Activated B cell treated with CpG ODN at 0.5 μM for 24 hours (primary cell): ENCODE measurements around the gene PRPF8. TPM values are rescaled to one million over a fixed set of nuclear protein-coding genes. Genes with fewer than 3 reads are reported as not detected.

ENCODE experiments used
- ATAC-seq: fragments of 200-7000 bp; cut with Tn5 transposase; one replicate; pipeline ENCODE4 v1.10.0; 2021; ENCODE audit warnings: low read depth, mild to moderate bottlenecking, moderate library complexity
- CTCF ChIA-PET: fragments of 350-600 bp; sonication (Branson Sonifier 250); formaldehyde crosslinking; loops from one replicate; lab custom pipeline; 2021; ENCODE audit warnings: antibody characterized with exemption; lab: Charles Lee
- POLR2A ChIA-PET: fragments of 350-600 bp; sonication (Branson Sonifier 250); formaldehyde crosslinking; loops from one replicate; lab custom pipeline; 2021; ENCODE audit warnings: antibody characterized with exemption; lab: Charles Lee
- DNase-seq: peaks from one replicate; pipeline ENCODE4 v3.0.0; 2022
- H3K27ac Mint-ChIP-seq: one replicate; pipeline ENCODE4 v1.8.0; 2020; ENCODE audit warnings: mixed read lengths
- H3K27me3 Mint-ChIP-seq: one replicate; pipeline ENCODE4 v1.8.0; 2021; ENCODE audit warnings: mixed read lengths
- H3K36me3 Mint-ChIP-seq: one replicate; pipeline ENCODE4 v1.8.0; 2021; ENCODE audit warnings: low read depth, mixed read lengths
- H3K4me1 Mint-ChIP-seq: one replicate; pipeline ENCODE4 v1.8.0; 2021; ENCODE audit warnings: mixed read lengths
- H3K4me3 Mint-ChIP-seq: one replicate; pipeline ENCODE4 v1.8.0; 2020; ENCODE audit warnings: mild to moderate bottlenecking, mixed read lengths
- H3K9me3 Mint-ChIP-seq: one replicate; pipeline ENCODE4 v1.8.0; 2020; ENCODE audit warnings: mixed read lengths
- intact Hi-C: fragments of 100-400 bp; cut with micrococcal nuclease; formaldehyde crosslinking; loops from one replicate; pipeline ENCODE4 v1.15.1; 2024
- total RNA-seq: library from RNA; stranded (reverse); gene quantifications from 2 replicates; pipeline ENCODE4 v1.2.3, GENCODE V29; 2022
- TF ChIP-seq, protein P1 (sequence below): fragments of 200-600 bp; IDR thresholded peaks from one replicate; pipeline ENCODE4 v1.8.0; 2022; ENCODE audit warnings: antibody characterized with exemption, mild to moderate bottlenecking

The PRPF8 gene
- total RNA-seq, 1 donor from 2014 or later: 442 TPM

DNA sequence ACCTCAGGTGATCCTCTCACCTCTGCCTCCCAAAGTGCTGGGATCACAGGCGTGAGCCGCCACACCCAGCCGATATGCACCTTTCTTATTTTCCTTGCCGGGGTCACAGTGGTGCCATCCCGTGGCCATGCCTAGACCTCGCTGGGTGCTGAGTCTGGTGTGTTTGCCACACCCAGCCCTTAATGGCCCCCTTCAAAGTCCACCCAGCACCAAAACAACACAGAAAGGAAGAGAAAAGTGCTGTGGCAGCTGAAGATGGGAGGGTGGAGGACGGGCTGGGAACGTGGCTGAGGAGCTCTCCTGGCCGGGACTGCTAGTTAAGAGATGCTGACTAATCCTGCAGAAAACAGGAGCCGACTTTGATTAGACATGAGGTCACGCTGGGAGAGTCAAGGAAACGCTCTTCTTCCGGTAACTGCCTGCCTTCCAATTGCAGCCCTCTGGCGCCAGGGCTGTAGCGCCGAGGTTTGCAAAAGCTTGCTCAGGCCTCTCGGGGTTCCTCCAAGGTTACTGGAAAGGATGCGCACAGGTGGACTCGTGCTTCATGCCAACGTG, 67.0 kb downstream of the PRPF8 start:
- Mint-ChIP-seq H3K27ac (peak overlapping the region; percentile 30), H3K4me3 (no peak overlapping the region), H3K36me3 (peaks cover 71% of the 10 kb centered on the region), H3K9me3 (no peaks in the 10 kb centered on the region), H3K27me3 (no peaks in the 10 kb centered on the region), H3K4me1 (peaks cover 5% of the 10 kb centered on the region)
- intact Hi-C loops: no loop called here
- TF ChIP-seq, protein P1, sequence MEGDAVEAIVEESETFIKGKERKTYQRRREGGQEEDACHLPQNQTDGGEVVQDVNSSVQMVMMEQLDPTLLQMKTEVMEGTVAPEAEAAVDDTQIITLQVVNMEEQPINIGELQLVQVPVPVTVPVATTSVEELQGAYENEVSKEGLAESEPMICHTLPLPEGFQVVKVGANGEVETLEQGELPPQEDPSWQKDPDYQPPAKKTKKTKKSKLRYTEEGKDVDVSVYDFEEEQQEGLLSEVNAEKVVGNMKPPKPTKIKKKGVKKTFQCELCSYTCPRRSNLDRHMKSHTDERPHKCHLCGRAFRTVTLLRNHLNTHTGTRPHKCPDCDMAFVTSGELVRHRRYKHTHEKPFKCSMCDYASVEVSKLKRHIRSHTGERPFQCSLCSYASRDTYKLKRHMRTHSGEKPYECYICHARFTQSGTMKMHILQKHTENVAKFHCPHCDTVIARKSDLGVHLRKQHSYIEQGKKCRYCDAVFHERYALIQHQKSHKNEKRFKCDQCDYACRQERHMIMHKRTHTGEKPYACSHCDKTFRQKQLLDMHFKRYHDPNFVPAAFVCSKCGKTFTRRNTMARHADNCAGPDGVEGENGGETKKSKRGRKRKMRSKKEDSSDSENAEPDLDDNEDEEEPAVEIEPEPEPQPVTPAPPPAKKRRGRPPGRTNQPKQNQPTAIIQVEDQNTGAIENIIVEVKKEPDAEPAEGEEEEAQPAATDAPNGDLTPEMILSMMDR: no peak
- ATAC-seq (no peak), DNase-seq (no peak)
- ChIA-PET CTCF (interaction anchor here (1.5 to 2.6 kb wide), 2 partner anchors 12 to 43 kb away, joined by 4 to 13 read pairs; no protein-coding TSS in a partner anchor), POLR2A (interaction anchor here (1.9 to 17.6 kb wide), 4 partner anchors 6 to 25 kb away, joined by 5 to 336 read pairs (median 180); partner anchors contain the start of gene SLC43A2)

DNA sequence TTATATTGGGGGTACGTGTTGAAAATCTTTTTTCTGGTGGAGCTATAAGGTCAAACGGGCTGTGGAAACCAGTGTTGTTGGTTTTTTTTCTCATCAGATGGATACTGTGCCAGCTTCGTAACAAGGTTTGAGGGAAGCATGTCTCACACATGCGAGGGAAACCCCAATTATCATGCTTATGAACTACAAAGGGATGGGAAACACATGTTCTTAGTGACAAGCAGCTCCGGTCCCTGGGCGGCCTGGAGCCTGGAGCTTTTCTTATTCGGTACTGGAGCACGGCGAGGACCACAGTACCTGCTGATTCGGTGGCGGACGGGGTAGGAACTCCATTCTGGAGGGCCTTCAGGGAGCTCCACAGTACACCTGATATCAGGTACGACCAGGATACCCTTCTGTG, 68.6 kb downstream of the PRPF8 start:
- no peak for DNase-seq
- Mint-ChIP-seq H3K9me3 (no peaks in the 10 kb centered on the region), H3K36me3 (peaks cover 78% of the 10 kb centered on the region), H3K4me3 (no peak overlapping the region), H3K4me1 (peaks cover 5% of the 10 kb centered on the region), H3K27ac (no peak overlapping the region), H3K27me3 (no peaks in the 10 kb centered on the region)
- TF ChIP-seq, protein P1: no peak
- ChIA-PET POLR2A (interaction anchor here (2.1 to 17.6 kb wide), 4 partner anchors 5 to 41 kb away, joined by 7 to 336 read pairs (median 180); partner anchors contain the start of gene SLC43A2), CTCF (interaction anchor here (0.7 to 1.0 kb wide), 2 partner anchors 10 to 41 kb away, joined by 3 read pairs; no protein-coding TSS in a partner anchor)
- intact Hi-C loops: no loop called here
- ATAC-seq: no peak

GRCh38 chr17:1612400-1612799, 72.3 kb downstream of the PRPF8 start:
- DNase-seq: no peak
- ChIA-PET POLR2A (interaction anchor here (0.7 to 17.0 kb wide), 2 partner anchors 11 to 38 kb away, joined by 4 to 336 read pairs; partner anchors contain the start of gene SLC43A2), CTCF (no interaction called here)
- Mint-ChIP-seq H3K27ac (no peak overlapping the region), H3K4me1 (peaks cover 13% of the 10 kb centered on the region), H3K9me3 (no peaks in the 10 kb centered on the region), H3K4me3 (no peak overlapping the region), H3K27me3 (no peaks in the 10 kb centered on the region), H3K36me3 (peaks cover 75% of the 10 kb centered on the region)
- intact Hi-C loops: no loop called here
- TF ChIP-seq, protein P1: no peak
- ATAC-seq: no peak

DNA sequence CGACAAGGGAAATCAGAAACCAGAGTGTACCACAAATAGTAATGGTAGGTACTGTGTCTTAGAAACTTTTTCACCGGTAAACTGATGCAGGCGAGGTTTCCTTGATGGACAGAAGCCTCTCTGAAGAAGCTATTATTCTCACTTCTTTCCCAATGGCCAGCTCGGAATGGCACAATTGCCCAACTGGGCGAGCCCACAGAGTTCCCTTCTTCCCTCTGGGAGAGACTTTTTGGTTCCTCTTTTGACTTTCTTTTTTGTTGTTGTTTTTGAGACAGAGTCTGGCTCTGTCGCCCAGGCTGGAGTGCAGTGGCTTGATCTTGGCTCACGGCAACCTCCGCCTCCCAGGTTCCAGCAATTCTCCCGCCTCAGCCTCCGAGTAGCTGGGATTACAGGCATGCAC, 73.0 kb downstream of the PRPF8 start:
- Mint-ChIP-seq H3K27ac (no peak overlapping the region), H3K4me1 (peaks cover 20% of the 10 kb centered on the region), H3K36me3 (peaks cover 77% of the 10 kb centered on the region), H3K27me3 (no peaks in the 10 kb centered on the region), H3K9me3 (no peaks in the 10 kb centered on the region), H3K4me3 (no peak overlapping the region)
- TF ChIP-seq, protein P1: no peak
- no peak for ATAC-seq
- no peak for DNase-seq
- CTCF ChIA-PET: interaction anchor here (1.1 to 1.9 kb wide), 2 partner anchors 17 to 37 kb away, joined by 3 to 5 read pairs; partner anchors contain the start of gene SLC43A2
- intact Hi-C loops: no loop called here
- POLR2A ChIA-PET: interaction anchor here (0.7 to 17.0 kb wide), 3 partner anchors 12 to 39 kb away, joined by 4 to 336 read pairs (median 5); partner anchors contain the start of gene SLC43A2

DNA sequence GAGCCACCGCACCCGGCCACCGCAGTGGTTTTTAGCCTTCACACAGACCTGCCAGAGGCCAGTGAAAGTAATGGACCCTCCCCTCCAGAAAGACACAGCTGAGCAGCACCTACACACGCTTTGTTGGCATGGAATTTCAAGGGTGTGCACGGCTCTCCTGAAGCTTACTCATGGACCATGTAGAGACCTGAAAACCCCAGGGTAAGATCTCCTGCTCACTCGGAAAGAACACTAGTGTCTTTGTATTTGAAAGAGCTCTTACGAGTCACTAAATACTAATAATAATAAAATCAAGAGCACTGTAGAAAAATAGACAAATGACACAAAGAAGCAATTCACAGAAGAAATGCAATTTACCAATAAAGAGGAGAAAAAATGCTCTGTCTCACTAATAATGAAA, 76.0 kb downstream of the PRPF8 start:
- peaks cover 65% of the 10 kb centered on the region for H3K36me3 Mint-ChIP-seq
- DNase-seq: no peak
- H3K4me1 Mint-ChIP-seq: peaks cover 36% of the 10 kb centered on the region
- TF ChIP-seq, protein P1: no peak
- H3K9me3 Mint-ChIP-seq: no peaks in the 10 kb centered on the region
- ATAC-seq: no peak
- intact Hi-C loops: no loop called here
- no peak overlapping the region for H3K27ac Mint-ChIP-seq
- no peaks in the 10 kb centered on the region for H3K27me3 Mint-ChIP-seq
- POLR2A ChIA-PET: interaction anchor here (0.6 to 17.0 kb wide), 9 partner anchors 10 to 44 kb away, joined by 3 to 336 read pairs (median 15); partner anchors contain the start of genes RILP and SLC43A2
- CTCF ChIA-PET: interaction anchor here (1.5 to 2.8 kb wide), 2 partner anchors 21 to 34 kb away, joined by 5 to 27 read pairs; no protein-coding TSS in a partner anchor
- no peak overlapping the region for H3K4me3 Mint-ChIP-seq
